ENCODE measurements around the gene ZC3H4. TPM values are rescaled to one million over a fixed set of nuclear protein-coding genes. Genes with fewer than 3 reads are reported as not detected.

The ZC3H4 gene
- total and polyA plus RNA-seq, 11 donors, result 9.6 to 35.0 (median 22.9) TPM

DNA sequence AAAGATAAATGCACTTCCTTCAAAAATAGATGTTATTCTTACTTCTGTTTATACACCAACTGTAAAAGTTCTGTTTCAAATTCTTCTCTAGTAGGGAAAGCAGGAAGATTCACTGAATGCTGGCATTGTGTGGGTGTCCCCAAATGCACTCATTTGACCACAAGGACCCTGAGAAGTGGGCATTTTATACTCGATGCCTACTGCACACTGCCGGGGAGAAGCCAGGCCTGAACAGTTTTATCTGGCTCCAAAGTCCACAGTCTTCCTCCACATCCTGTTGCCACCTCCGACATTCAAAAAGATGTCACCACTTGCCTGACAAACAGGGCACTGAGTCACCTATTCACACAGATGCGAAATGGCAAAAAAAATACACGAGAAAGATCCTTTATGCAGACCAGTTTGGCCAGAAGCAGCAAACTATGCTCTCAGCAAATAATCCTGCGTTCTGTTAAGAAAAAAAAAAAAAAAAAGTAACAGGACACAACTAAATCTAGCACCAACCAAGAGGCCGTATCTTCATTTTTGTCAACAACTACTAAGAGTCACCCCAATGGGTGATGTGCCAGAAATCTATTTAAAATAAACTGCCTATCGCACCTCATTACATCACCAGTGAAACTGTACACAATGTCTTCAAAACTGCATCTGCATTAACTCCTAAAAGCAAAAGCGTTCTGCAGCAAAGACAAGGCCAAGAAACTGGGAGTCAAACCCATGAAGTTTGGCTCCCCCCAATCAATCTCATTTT lies 6.2 kb downstream of the ZC3H4 start:
- Histone ChIP-seq H3K27me3 (no peaks in the 10 kb centered on the region), H3K36me3 (peaks cover 0 to 14% (median 0%) of the 10 kb centered on the region in 9 donors), H3K4me3 (peak overlapping the region in 1 of 12 donors; percentile 7), H3K27ac (peak overlapping the region; percentile 53 to 100 (median 84)), H3K9me3 (no peaks in the 10 kb centered on the region), H3K4me1 (peaks cover 15 to 81% (median 55%) of the 10 kb centered on the region in 12 donors)
- TF ChIP-seq POLR2A (IDR thresholded peaks at IDR 0.05), result no peak
- TF ChIP-seq, protein P1, sequence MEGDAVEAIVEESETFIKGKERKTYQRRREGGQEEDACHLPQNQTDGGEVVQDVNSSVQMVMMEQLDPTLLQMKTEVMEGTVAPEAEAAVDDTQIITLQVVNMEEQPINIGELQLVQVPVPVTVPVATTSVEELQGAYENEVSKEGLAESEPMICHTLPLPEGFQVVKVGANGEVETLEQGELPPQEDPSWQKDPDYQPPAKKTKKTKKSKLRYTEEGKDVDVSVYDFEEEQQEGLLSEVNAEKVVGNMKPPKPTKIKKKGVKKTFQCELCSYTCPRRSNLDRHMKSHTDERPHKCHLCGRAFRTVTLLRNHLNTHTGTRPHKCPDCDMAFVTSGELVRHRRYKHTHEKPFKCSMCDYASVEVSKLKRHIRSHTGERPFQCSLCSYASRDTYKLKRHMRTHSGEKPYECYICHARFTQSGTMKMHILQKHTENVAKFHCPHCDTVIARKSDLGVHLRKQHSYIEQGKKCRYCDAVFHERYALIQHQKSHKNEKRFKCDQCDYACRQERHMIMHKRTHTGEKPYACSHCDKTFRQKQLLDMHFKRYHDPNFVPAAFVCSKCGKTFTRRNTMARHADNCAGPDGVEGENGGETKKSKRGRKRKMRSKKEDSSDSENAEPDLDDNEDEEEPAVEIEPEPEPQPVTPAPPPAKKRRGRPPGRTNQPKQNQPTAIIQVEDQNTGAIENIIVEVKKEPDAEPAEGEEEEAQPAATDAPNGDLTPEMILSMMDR (IDR thresholded peaks at IDR 0.05), result no peak
- WGBS, 4 donors, result 22 to 27% (median 25%) methylated on average over 9 of the region's 9 CpGs
- ATAC-seq, result peak in 2 of 4 donors; percentile 13 to 48
- DNase-seq, result no peak
- intact Hi-C loops (cut with DNase I), result loop anchor here in 1 of 10 donors (10.0 kb wide), 1 partner anchor 243 kb away; the partner anchor contains the start of gene ARHGAP35

DNA sequence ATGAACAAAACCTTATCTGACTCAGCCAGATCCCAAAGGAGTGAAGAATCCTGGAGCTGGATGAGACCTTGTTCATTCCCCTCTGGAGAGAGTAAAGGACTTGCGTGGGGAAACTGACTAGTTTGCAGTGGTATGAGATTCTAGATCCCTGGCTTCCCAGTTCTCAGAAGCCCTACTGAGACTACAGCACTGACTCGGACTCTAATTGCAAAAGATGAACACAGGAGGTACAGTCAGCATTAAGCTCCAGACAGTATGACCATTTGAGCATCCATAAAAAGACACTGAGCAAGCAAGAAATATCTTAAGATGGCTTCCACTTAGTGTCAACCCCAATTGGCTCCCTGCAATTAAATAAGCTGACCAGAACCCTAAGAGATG lies 6.8 kb downstream of the ZC3H4 start:
- peaks cover 0 to 14% (median 0%) of the 10 kb centered on the region in 9 donors for H3K36me3 ChIP-seq
- peaks cover 15 to 86% (median 61%) of the 10 kb centered on the region in 12 donors for H3K4me1 ChIP-seq
- H3K9me3 ChIP-seq, result no peaks in the 10 kb centered on the region
- 51 to 69% (median 62%) methylated on average over 2 of the region's 2 CpGs for WGBS, 4 donors
- peak overlapping the region in 1 of 12 donors; percentile 2 for H3K4me3 ChIP-seq
- ATAC-seq (peak in 2 of 4 donors; percentile 31 to 32), DNase-seq (no peak)
- no peak for TF ChIP-seq POLR2A (IDR thresholded peaks at IDR 0.05)
- TF ChIP-seq, protein P1 (IDR thresholded peaks at IDR 0.05), result no peak
- intact Hi-C loops (cut with DNase I), result loop anchor here in 1 of 10 donors (10.0 kb wide), 1 partner anchor 242 kb away; the partner anchor contains the start of gene ARHGAP35
- H3K27ac ChIP-seq, result peak overlapping the region; percentile 53 to 100 (median 68)
- H3K27me3 ChIP-seq, result no peaks in the 10 kb centered on the region

DNA sequence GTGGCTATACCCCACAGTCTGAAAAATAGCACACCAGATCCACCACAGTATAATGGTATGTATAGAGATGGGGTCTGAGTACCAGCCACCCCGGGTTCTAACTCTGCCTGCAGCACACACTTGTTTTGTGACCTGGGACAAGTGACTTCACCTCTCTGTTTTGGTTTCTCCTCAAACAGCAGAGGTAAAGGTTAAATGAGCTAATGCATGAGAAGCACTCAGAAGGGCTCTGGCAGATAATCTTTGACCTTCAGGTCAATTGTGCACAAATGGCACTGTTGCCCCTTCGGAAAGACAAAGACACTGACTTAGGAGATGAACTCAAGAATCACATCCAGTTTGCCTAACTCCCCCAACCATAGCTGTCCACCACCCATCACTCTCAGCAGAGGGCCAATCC lies 7.7 kb downstream of the ZC3H4 start:
- DNase-seq, result no peak
- intact Hi-C loops (cut with DNase I), result loop anchor here in 1 of 10 donors (10.0 kb wide), 1 partner anchor 241 kb away; the partner anchor contains the start of gene ARHGAP35
- TF ChIP-seq, protein P1 (IDR thresholded peaks at IDR 0.05), result no peak
- no peak for TF ChIP-seq POLR2A (IDR thresholded peaks at IDR 0.05)
- Histone ChIP-seq H3K9me3 (no peaks in the 10 kb centered on the region), H3K27me3 (no peaks in the 10 kb centered on the region), H3K36me3 (peaks cover 0 to 14% (median 0%) of the 10 kb centered on the region in 9 donors), H3K4me3 (no peak overlapping the region), H3K27ac (peak overlapping the region in 11 of 12 donors; percentile 53 to 100 (median 65)), H3K4me1 (peaks cover 15 to 85% (median 64%) of the 10 kb centered on the region in 12 donors)
- WGBS, 4 donors, result 43 to 84% (median 63%) methylated on average over 2 of the region's 2 CpGs
- no peak for ATAC-seq

DNA sequence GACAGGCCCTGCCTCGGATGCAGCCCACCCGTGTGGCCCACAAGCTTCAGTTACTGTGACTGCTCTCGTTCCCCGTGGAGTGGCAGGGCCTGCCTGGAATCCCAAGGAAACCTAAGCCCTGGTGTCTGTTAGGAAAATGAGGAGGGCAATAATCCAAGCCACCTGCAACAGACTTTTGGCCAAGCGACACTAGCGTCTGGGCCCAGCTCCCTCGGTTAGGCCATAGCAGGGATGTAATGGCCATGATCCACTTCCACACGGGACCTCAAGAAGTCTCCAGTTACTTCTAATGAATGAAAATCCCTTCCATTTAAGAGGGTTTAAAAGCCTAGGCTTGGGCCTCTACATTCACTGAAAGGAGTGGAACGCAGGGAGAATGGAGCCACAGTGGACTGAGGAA lies 8.9 kb downstream of the ZC3H4 start:
- no peaks in the 10 kb centered on the region for H3K9me3 ChIP-seq
- WGBS, 4 donors, result 71 to 85% (median 80%) methylated on average over 7 to 9 of the region's 9 CpGs
- no peak for TF ChIP-seq POLR2A (IDR thresholded peaks at IDR 0.05)
- TF ChIP-seq, protein P1 (IDR thresholded peaks at IDR 0.05), result no peak
- H3K4me3 ChIP-seq, result no peak overlapping the region
- H3K27ac ChIP-seq, result no peak overlapping the region
- peaks cover 0 to 8% (median 0%) of the 10 kb centered on the region in 9 donors for H3K36me3 ChIP-seq
- ATAC-seq (no peak), DNase-seq (no peak)
- peaks cover 15 to 75% (median 57%) of the 10 kb centered on the region in 12 donors for H3K4me1 ChIP-seq
- intact Hi-C loops (cut with DNase I), result loop anchor here in 1 of 10 donors (10.0 kb wide), 1 partner anchor 240 kb away; the partner anchor contains the start of gene ARHGAP35
- H3K27me3 ChIP-seq, result no peaks in the 10 kb centered on the region

Measured in heart left ventricle (tissue), 16 donors.